ENCODE data around the gene BMPR1A. TPM values are rescaled to one million over a fixed set of nuclear protein-coding genes. Genes with fewer than 3 reads are reported as not detected.

BMPR1A gene
- total and polyA plus RNA-seq, 10 of the 15 experiments (the other 5 are each of a cell fraction or from before 2014, with no cell fraction given) = 2.3 to 22.7 (median 13.1) TPM

- ChIA-PET CTCF (interaction anchor here (0.7 to 1.9 kb wide), 6 partner anchors 9 to 145 kb away, joined by 3 to 7 read pairs (median 6); no protein-coding TSS in a partner anchor), SMC1A (ENCODE audit: uncharacterized antibody, unreplicated experiment) (interaction anchor here (1.1 to 2.6 kb wide), 7 partner anchors 11 to 131 kb away, joined by 3 to 11 read pairs (median 8); no protein-coding TSS in a partner anchor), POLR2A (interaction anchor here (0.6 kb wide), 1 partner anchor 112 kb away, joined by 4 read pairs; no protein-coding TSS in a partner anchor), RAD21 (ENCODE audit: unreplicated experiment) (interaction anchor here (1.5 to 2.6 kb wide), 5 partner anchors 19 to 120 kb away, joined by 3 to 16 read pairs (median 5); no protein-coding TSS in a partner anchor)
- H3K79me2 ChIP-seq (ENCODE audit: control insufficient read depth, insufficient read depth, low read length) = peaks cover 67% of the 10 kb centered on the region
- peak overlapping the region; percentile 79 for H3K4me3 ChIP-seq
- in situ Hi-C loops (cut with MboI) (no loop called here), intact Hi-C loops (cut with micrococcal nuclease; ENCODE audit: unreplicated experiment) (no loop called here)
- no peaks in the 10 kb centered on the region; the same call in 2 of the 3 replicates for H3K9me3 ChIP-seq (replicated peaks; ENCODE audit: control insufficient read depth, insufficient read depth, low read length)
- no peaks in the 10 kb centered on the region for H3K36me3 ChIP-seq (ENCODE audit: control insufficient read depth in 2 of 2, insufficient read depth in 2 of 2, low read length in 1 of 2)
- H2AFZ ChIP-seq (ENCODE audit: control insufficient read depth, low read depth, low read length) = no peak overlapping the region
- DNase-seq (ENCODE audit: low read depth, low spot score) (no peak), ATAC-seq (no peak), FAIRE-seq (peak; percentile 78)
- peak overlapping the region; percentile 81 for H3K4me2 ChIP-seq (ENCODE audit: control insufficient read depth, insufficient read depth)
- WGBS (ENCODE audit: insufficient coverage, insufficient replicate concordance, low lambda C conversion rate, missing lambda C conversion rate) = 73% methylated on average over 3 of the region's 3 CpGs
- TF ChIP-seq RBBP5 (conservative IDR thresholded peaks at IDR 0.05) (no peak), HDGF (IDR thresholded peaks at IDR 0.05) (0 out of 2 replicates have a peak, but pooled peaks have one; percentile 33), PAX8 (IDR thresholded peaks at IDR 0.05) (no peak), NBN (IDR thresholded peaks at IDR 0.05) (peak; percentile 36; the same call in 1 of the 2 replicates)
- H3K9ac ChIP-seq (ENCODE audit: control insufficient read depth, insufficient read depth, low read length) = no peak overlapping the region
- peak overlapping the region; percentile 17; the same call in 1 of the 2 replicates for H3K27ac ChIP-seq (ENCODE audit: control insufficient read depth, insufficient read depth)
- BruUV-seq (replicated peaks) = no TSS peak
- H4K20me1 ChIP-seq (ENCODE audit: control insufficient read depth, insufficient read depth) = no peaks in the 10 kb centered on the region
- H3K27me3 ChIP-seq (replicated peaks in 1 of 2; ENCODE audit: control insufficient read depth in 2 of 2, insufficient read depth in 2 of 2, low read length in 1 of 2) = no peaks in the 10 kb centered on the region
- no peaks in the 10 kb centered on the region; the same call in 1 of the 2 replicates for H3K4me1 ChIP-seq (ENCODE audit: control insufficient read depth, insufficient read depth, low read length)
Measured at GRCh38 chr10:86759073-86759672, 2.8 kb downstream of the BMPR1A start.

- in situ Hi-C loops (cut with MboI) = no loop called here
- POLR2A ChIA-PET = interaction anchor here (0.9 kb wide), 1 partner anchor 10 kb away, joined by 3 read pairs; no protein-coding TSS in a partner anchor
- Histone ChIP-seq H3K4me2 (ENCODE audit: control insufficient read depth, insufficient read depth) (no peak overlapping the region), H3K9me3 (replicated peaks; ENCODE audit: control insufficient read depth, insufficient read depth, low read length) (no peaks in the 10 kb centered on the region; the same call in 2 of the 3 replicates), H3K79me2 (ENCODE audit: control insufficient read depth, insufficient read depth, low read length) (peaks cover 65% of the 10 kb centered on the region), H3K36me3 (ENCODE audit: control insufficient read depth in 2 of 2, insufficient read depth in 2 of 2, low read length in 1 of 2) (no peaks in the 10 kb centered on the region), H3K27ac (ENCODE audit: control insufficient read depth, insufficient read depth) (no peak overlapping the region), H3K4me3 (no peak overlapping the region), H2AFZ (ENCODE audit: control insufficient read depth, low read depth, low read length) (no peak overlapping the region), H4K20me1 (ENCODE audit: control insufficient read depth, insufficient read depth) (no peaks in the 10 kb centered on the region), H3K4me1 (ENCODE audit: control insufficient read depth, insufficient read depth, low read length) (no peaks in the 10 kb centered on the region), H3K9ac (ENCODE audit: control insufficient read depth, insufficient read depth, low read length) (no peak overlapping the region), H3K27me3 (replicated peaks in 1 of 2; ENCODE audit: control insufficient read depth in 2 of 2, insufficient read depth in 2 of 2, low read length in 1 of 2) (no peaks in the 10 kb centered on the region)
- FAIRE-seq = no peak
- DNase-seq (ENCODE audit: low read depth, low spot score) = no peak
- intact Hi-C loops (cut with micrococcal nuclease; ENCODE audit: unreplicated experiment) = loop anchor here (5.0 kb wide), 1 partner anchor 84 kb away; no protein-coding TSS in a partner anchor
- SMC1A ChIA-PET (ENCODE audit: uncharacterized antibody, unreplicated experiment) = interaction anchor here (2.6 kb wide), 1 partner anchor 8 kb away, joined by 10 read pairs; no protein-coding TSS in a partner anchor
- WGBS (ENCODE audit: insufficient coverage, insufficient replicate concordance, low lambda C conversion rate, missing lambda C conversion rate) = 92% methylated on average over 5 of the region's 5 CpGs
- ATAC-seq = no peak
- TF ChIP-seq SUPT20H (IDR thresholded peaks at IDR 0.05; ENCODE audit: borderline replicate concordance, control insufficient read depth, low read depth, low read length) (no peak), MEF2A (IDR thresholded peaks at IDR 0.05; ENCODE audit: insufficient read depth, low read depth, low read length) (no peak)
- RAD21 ChIA-PET (ENCODE audit: unreplicated experiment) = no interaction called here
- CTCF ChIA-PET = no interaction called here
- BruUV-seq (replicated peaks) = no TSS peak
Measured at GRCh38 chr10:86763404-86763803, 7.0 kb downstream of the BMPR1A start.

Data from GM12878 (cell line).